ENCODE results near the gene RNASE7.
A peak's percentile ranks its signal among the peaks of the same experiment; 100 is the strongest.

Gene RNASE7

GRCh38 chr14:21084998-21085853, 43.1 kb downstream of the RNASE7 start:
- Histone ChIP-seq H3K4me1 (ENCODE audit: control insufficient read depth in 2 of 2, insufficient read depth in 2 of 2, low read length in 2 of 2) (peaks cover 6 to 15% of the 10 kb centered on the region in 2 donors), H3K27me3 (ENCODE audit: control insufficient read depth in 2 of 2, insufficient read depth in 2 of 2, low read length in 2 of 2) (no peaks in the 10 kb centered on the region), H3K9ac (ENCODE audit: low read depth in 1 of 2, low read length in 2 of 2) (no peak overlapping the region), H3K27ac (ENCODE audit: low read depth in 2 of 2, low read length in 2 of 2) (no peak overlapping the region), H3K36me3 (ENCODE audit: control insufficient read depth in 2 of 2, insufficient read depth in 2 of 2, low read length in 2 of 2) (peaks cover 59 to 62% of the 10 kb centered on the region in 2 donors), H3K9me3 (ENCODE audit: control insufficient read depth in 2 of 2, low read length in 2 of 2) (no peaks in the 10 kb centered on the region), H3K4me3 (ENCODE audit: low read length in 2 of 2) (no peak overlapping the region)

- no peak overlapping the region for H3K27ac ChIP-seq (ENCODE audit: low read depth in 2 of 2, low read length in 2 of 2)
- H3K4me3 ChIP-seq (ENCODE audit: low read length in 2 of 2): no peak overlapping the region
- no peak overlapping the region for H3K9ac ChIP-seq (ENCODE audit: low read depth in 1 of 2, low read length in 2 of 2)
- peaks cover 52 to 62% of the 10 kb centered on the region in 2 donors for H3K36me3 ChIP-seq (ENCODE audit: control insufficient read depth in 2 of 2, insufficient read depth in 2 of 2, low read length in 2 of 2)
- H3K27me3 ChIP-seq (ENCODE audit: control insufficient read depth in 2 of 2, insufficient read depth in 2 of 2, low read length in 2 of 2): no peaks in the 10 kb centered on the region
- H3K9me3 ChIP-seq (ENCODE audit: control insufficient read depth in 2 of 2, low read length in 2 of 2): no peaks in the 10 kb centered on the region
- H3K4me1 ChIP-seq (ENCODE audit: control insufficient read depth in 2 of 2, insufficient read depth in 2 of 2, low read length in 2 of 2): peaks cover 6 to 15% of the 10 kb centered on the region in 2 donors
Measured at GRCh38 chr14:21086908-21087293, 44.7 kb downstream of the RNASE7 start.

GRCh38 chr14:21087294-21088091, 45.3 kb downstream of the RNASE7 start:
- H3K4me3 ChIP-seq (ENCODE audit: low read length in 2 of 2): no peak overlapping the region
- no peaks in the 10 kb centered on the region for H3K9me3 ChIP-seq (ENCODE audit: control insufficient read depth in 2 of 2, low read length in 2 of 2)
- H3K36me3 ChIP-seq (ENCODE audit: control insufficient read depth in 2 of 2, insufficient read depth in 2 of 2, low read length in 2 of 2): peaks cover 46 to 57% of the 10 kb centered on the region in 2 donors
- peaks cover 6 to 18% of the 10 kb centered on the region in 2 donors for H3K4me1 ChIP-seq (ENCODE audit: control insufficient read depth in 2 of 2, insufficient read depth in 2 of 2, low read length in 2 of 2)
- no peak overlapping the region for H3K27ac ChIP-seq (ENCODE audit: low read depth in 2 of 2, low read length in 2 of 2)
- H3K27me3 ChIP-seq (ENCODE audit: control insufficient read depth in 2 of 2, insufficient read depth in 2 of 2, low read length in 2 of 2): no peaks in the 10 kb centered on the region
- H3K9ac ChIP-seq (ENCODE audit: low read depth in 1 of 2, low read length in 2 of 2): no peak overlapping the region

GRCh38 chr14:21088687-21089086, 46.5 kb downstream of the RNASE7 start:
- Histone ChIP-seq H3K36me3 (ENCODE audit: control insufficient read depth in 2 of 2, insufficient read depth in 2 of 2, low read length in 2 of 2) (peaks cover 40 to 52% of the 10 kb centered on the region in 2 donors), H3K9ac (ENCODE audit: low read depth in 1 of 2, low read length in 2 of 2) (no peak overlapping the region), H3K27ac (ENCODE audit: low read depth in 2 of 2, low read length in 2 of 2) (peak overlapping the region; percentile 25 to 32), H3K9me3 (ENCODE audit: control insufficient read depth in 2 of 2, low read length in 2 of 2) (no peaks in the 10 kb centered on the region), H3K4me1 (ENCODE audit: control insufficient read depth in 2 of 2, insufficient read depth in 2 of 2, low read length in 2 of 2) (peaks cover 6 to 18% of the 10 kb centered on the region in 2 donors), H3K4me3 (ENCODE audit: low read length in 2 of 2) (no peak overlapping the region), H3K27me3 (ENCODE audit: control insufficient read depth in 2 of 2, insufficient read depth in 2 of 2, low read length in 2 of 2) (no peaks in the 10 kb centered on the region)

- H3K4me1 ChIP-seq (ENCODE audit: control insufficient read depth in 2 of 2, insufficient read depth in 2 of 2, low read length in 2 of 2): peaks cover 6 to 21% of the 10 kb centered on the region in 2 donors
- no peak overlapping the region for H3K9ac ChIP-seq (ENCODE audit: low read depth in 1 of 2, low read length in 2 of 2)
- no peak overlapping the region for H3K4me3 ChIP-seq (ENCODE audit: low read length in 2 of 2)
- H3K36me3 ChIP-seq (ENCODE audit: control insufficient read depth in 2 of 2, insufficient read depth in 2 of 2, low read length in 2 of 2): peaks cover 36 to 48% of the 10 kb centered on the region in 2 donors
- no peaks in the 10 kb centered on the region for H3K9me3 ChIP-seq (ENCODE audit: control insufficient read depth in 2 of 2, low read length in 2 of 2)
- H3K27ac ChIP-seq (ENCODE audit: low read depth in 2 of 2, low read length in 2 of 2): peak overlapping the region; percentile 40 to 58
- H3K27me3 ChIP-seq (ENCODE audit: control insufficient read depth in 2 of 2, insufficient read depth in 2 of 2, low read length in 2 of 2): no peaks in the 10 kb centered on the region
Measured at GRCh38 chr14:21089271-21089670, 47.1 kb downstream of the RNASE7 start.

GRCh38 chr14:21089877-21090193, 47.7 kb downstream of the RNASE7 start:
- Histone ChIP-seq H3K9me3 (ENCODE audit: control insufficient read depth in 2 of 2, low read length in 2 of 2) (no peaks in the 10 kb centered on the region), H3K27me3 (ENCODE audit: control insufficient read depth in 2 of 2, insufficient read depth in 2 of 2, low read length in 2 of 2) (no peaks in the 10 kb centered on the region), H3K4me3 (ENCODE audit: low read length in 2 of 2) (no peak overlapping the region), H3K36me3 (ENCODE audit: control insufficient read depth in 2 of 2, insufficient read depth in 2 of 2, low read length in 2 of 2) (peaks cover 31 to 42% of the 10 kb centered on the region in 2 donors), H3K4me1 (ENCODE audit: control insufficient read depth in 2 of 2, insufficient read depth in 2 of 2, low read length in 2 of 2) (peaks cover 6 to 22% of the 10 kb centered on the region in 2 donors), H3K9ac (ENCODE audit: low read depth in 1 of 2, low read length in 2 of 2) (peak overlapping the region in 1 of 2 donors; percentile 14), H3K27ac (ENCODE audit: low read depth in 2 of 2, low read length in 2 of 2) (peak overlapping the region; percentile 40 to 58)

GRCh38 chr14:21090194-21090939, 48.2 kb downstream of the RNASE7 start:
- peak overlapping the region in 1 of 2 donors; percentile 58 for H3K27ac ChIP-seq (ENCODE audit: low read depth in 2 of 2, low read length in 2 of 2)
- no peak overlapping the region for H3K4me3 ChIP-seq (ENCODE audit: low read length in 2 of 2)
- H3K36me3 ChIP-seq (ENCODE audit: control insufficient read depth in 2 of 2, insufficient read depth in 2 of 2, low read length in 2 of 2): peaks cover 27 to 39% of the 10 kb centered on the region in 2 donors

GRCh38 chr14:21090940-21091663, 48.9 kb downstream of the RNASE7 start:
- Histone ChIP-seq H3K9ac (ENCODE audit: low read depth in 1 of 2, low read length in 2 of 2) (no peak overlapping the region), H3K4me3 (ENCODE audit: low read length in 2 of 2) (no peak overlapping the region), H3K4me1 (ENCODE audit: control insufficient read depth in 2 of 2, insufficient read depth in 2 of 2, low read length in 2 of 2) (peaks cover 6 to 22% of the 10 kb centered on the region in 2 donors), H3K27me3 (ENCODE audit: control insufficient read depth in 2 of 2, insufficient read depth in 2 of 2, low read length in 2 of 2) (no peaks in the 10 kb centered on the region), H3K36me3 (ENCODE audit: control insufficient read depth in 2 of 2, insufficient read depth in 2 of 2, low read length in 2 of 2) (peaks cover 21 to 33% of the 10 kb centered on the region in 2 donors), H3K9me3 (ENCODE audit: control insufficient read depth in 2 of 2, low read length in 2 of 2) (no peaks in the 10 kb centered on the region), H3K27ac (ENCODE audit: low read depth in 2 of 2, low read length in 2 of 2) (no peak overlapping the region)

More at GRCh38 chr14:21090194-21090939, 48.2 kb downstream of the RNASE7 start:
- Histone ChIP-seq H3K9ac (ENCODE audit: low read depth in 1 of 2, low read length in 2 of 2) (no peak overlapping the region), H3K4me1 (ENCODE audit: control insufficient read depth in 2 of 2, insufficient read depth in 2 of 2, low read length in 2 of 2) (peaks cover 6 to 22% of the 10 kb centered on the region in 2 donors), H3K9me3 (ENCODE audit: control insufficient read depth in 2 of 2, low read length in 2 of 2) (no peaks in the 10 kb centered on the region), H3K27me3 (ENCODE audit: control insufficient read depth in 2 of 2, insufficient read depth in 2 of 2, low read length in 2 of 2) (no peaks in the 10 kb centered on the region)

GRCh38 chr14:21091821-21092272, 49.7 kb downstream of the RNASE7 start:
- Histone ChIP-seq H3K4me3 (ENCODE audit: low read length in 2 of 2) (no peak overlapping the region), H3K4me1 (ENCODE audit: control insufficient read depth in 2 of 2, insufficient read depth in 2 of 2, low read length in 2 of 2) (peaks cover 6 to 22% of the 10 kb centered on the region in 2 donors), H3K27ac (ENCODE audit: low read depth in 2 of 2, low read length in 2 of 2) (peak overlapping the region in 1 of 2 donors; percentile 9), H3K27me3 (ENCODE audit: control insufficient read depth in 2 of 2, insufficient read depth in 2 of 2, low read length in 2 of 2) (no peaks in the 10 kb centered on the region), H3K36me3 (ENCODE audit: control insufficient read depth in 2 of 2, insufficient read depth in 2 of 2, low read length in 2 of 2) (peaks cover 15 to 26% of the 10 kb centered on the region in 2 donors), H3K9me3 (ENCODE audit: control insufficient read depth in 2 of 2, low read length in 2 of 2) (no peaks in the 10 kb centered on the region), H3K9ac (ENCODE audit: low read depth in 1 of 2, low read length in 2 of 2) (no peak overlapping the region)

Measured in mucosa of rectum (tissue), 2 donors.